Stimulated activated naive CD8-positive, alpha-beta T cell treated with anti-CD3 and anti-CD28 coated beads, Interleukin-15, Interleukin-2, amounts not matched to agents 100 ng/mL and 50 ng/mL, for 24 hours (primary cell): ENCODE measurements around the gene RCBTB1.
"Not testable (repeated sequence)": the region's sequence is repeated elsewhere in the genome, so short reads cannot be mapped to it uniquely, and the experiment has no call there.

Experiments used
- H3K27ac Mint-ChIP-seq: one replicate; pipeline ENCODE4 v1.8.0; 2021; ENCODE audit warnings: mild to moderate bottlenecking, mixed read lengths
- H3K27me3 Mint-ChIP-seq: one replicate; pipeline ENCODE4 v1.8.0; 2021; ENCODE audit warnings: mixed read lengths
- H3K36me3 Mint-ChIP-seq: one replicate; pipeline ENCODE4 v1.8.0; 2021; ENCODE audit warnings: low read depth, mixed read lengths
- H3K4me1 Mint-ChIP-seq: one replicate; pipeline ENCODE4 v1.8.0; 2021; ENCODE audit warnings: low read depth, mixed read lengths
- H3K4me3 Mint-ChIP-seq: one replicate; pipeline ENCODE4 v1.8.0; 2021; ENCODE audit warnings: mild to moderate bottlenecking, mixed read lengths
- H3K9me3 Mint-ChIP-seq: one replicate; pipeline ENCODE4 v1.8.0; 2021; ENCODE audit warnings: mixed read lengths

The RCBTB1 gene

DNA sequence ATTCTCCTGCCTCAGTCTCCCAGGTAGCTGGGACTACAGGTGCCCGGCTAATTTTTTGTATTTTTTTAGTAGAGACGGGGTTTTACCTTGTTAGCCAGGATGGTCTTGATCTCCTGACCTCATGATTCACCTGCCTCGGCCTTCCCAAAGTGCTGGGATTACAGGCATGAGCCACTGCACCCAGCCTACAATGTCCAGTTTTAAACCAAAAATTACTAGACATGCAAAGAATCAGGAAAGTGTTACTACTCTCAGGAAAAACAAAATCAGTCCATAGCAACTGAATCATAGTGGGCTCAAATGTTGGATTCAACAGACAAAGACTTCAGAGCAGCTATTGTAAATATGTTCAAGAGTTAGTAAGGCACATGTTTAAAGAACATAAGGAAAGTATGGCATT is 26.7 kb upstream of the RCBTB1 start:
- not testable (repeated sequence) for H3K36me3 Mint-ChIP-seq, H3K4me3 Mint-ChIP-seq, H3K9me3 Mint-ChIP-seq, H3K27me3 Mint-ChIP-seq, H3K27ac Mint-ChIP-seq
- peaks cover 11% of the 10 kb centered on the region for H3K4me1 Mint-ChIP-seq

GRCh38 chr13:49610176-49610575 is 24.8 kb upstream of the RCBTB1 start:
- H3K27ac Mint-ChIP-seq: peak overlapping the region; percentile 55
- peaks cover 13% of the 10 kb centered on the region for H3K4me1 Mint-ChIP-seq
- no peaks in the 10 kb centered on the region for H3K36me3 Mint-ChIP-seq
- H3K27me3 Mint-ChIP-seq: no peaks in the 10 kb centered on the region
- no peak overlapping the region for H3K4me3 Mint-ChIP-seq
- no peaks in the 10 kb centered on the region for H3K9me3 Mint-ChIP-seq

- H3K36me3 Mint-ChIP-seq: no peaks in the 10 kb centered on the region
- no peak overlapping the region for H3K4me3 Mint-ChIP-seq
- no peaks in the 10 kb centered on the region for H3K9me3 Mint-ChIP-seq
- H3K27me3 Mint-ChIP-seq: no peaks in the 10 kb centered on the region
- no peak overlapping the region for H3K27ac Mint-ChIP-seq
- peaks cover 13% of the 10 kb centered on the region for H3K4me1 Mint-ChIP-seq
Observed at GRCh38 chr13:49608651-49609331, 23.4 kb upstream of the RCBTB1 start.

- Mint-ChIP-seq H3K4me1 (peaks cover 13% of the 10 kb centered on the region), H3K9me3 (no peaks in the 10 kb centered on the region), H3K27ac (no peak overlapping the region), H3K36me3 (no peaks in the 10 kb centered on the region), H3K27me3 (no peaks in the 10 kb centered on the region), H3K4me3 (no peak overlapping the region)
Observed at GRCh38 chr13:49607761-49608160, 22.4 kb upstream of the RCBTB1 start.

GRCh38 chr13:49606747-49607648 is 21.6 kb upstream of the RCBTB1 start:
- no peaks in the 10 kb centered on the region for H3K9me3 Mint-ChIP-seq
- peak overlapping the region; percentile 77 for H3K4me3 Mint-ChIP-seq
- no peaks in the 10 kb centered on the region for H3K36me3 Mint-ChIP-seq
- H3K27ac Mint-ChIP-seq: peak overlapping the region; percentile 68
- no peaks in the 10 kb centered on the region for H3K27me3 Mint-ChIP-seq
- peaks cover 13% of the 10 kb centered on the region for H3K4me1 Mint-ChIP-seq

DNA sequence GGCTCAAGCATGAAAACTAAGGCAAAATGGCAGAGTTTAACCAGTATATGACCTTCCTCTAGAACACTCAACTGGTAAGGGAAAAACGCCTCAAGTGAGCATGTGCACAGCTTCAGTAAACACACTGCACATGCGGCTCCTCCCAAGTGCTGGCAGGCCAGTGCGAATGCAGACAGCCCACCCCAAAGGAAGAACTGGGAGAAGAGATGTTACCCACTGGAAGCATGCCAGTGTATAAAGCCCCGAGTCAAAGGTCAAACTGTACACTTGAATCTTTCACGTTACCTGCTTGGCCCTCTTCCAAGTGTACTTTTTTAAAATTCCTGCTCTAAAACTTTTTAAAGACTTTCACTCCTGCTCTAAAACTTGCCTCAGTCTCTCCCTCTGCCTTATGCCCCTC is 19.2 kb upstream of the RCBTB1 start:
- H3K4me1 Mint-ChIP-seq: peaks cover 13% of the 10 kb centered on the region
- no peaks in the 10 kb centered on the region for H3K27me3 Mint-ChIP-seq
- H3K27ac Mint-ChIP-seq: no peak overlapping the region
- no peak overlapping the region for H3K4me3 Mint-ChIP-seq
- H3K9me3 Mint-ChIP-seq: no peaks in the 10 kb centered on the region
- no peaks in the 10 kb centered on the region for H3K36me3 Mint-ChIP-seq

- H3K4me3 Mint-ChIP-seq, H3K27me3 Mint-ChIP-seq, H3K4me1 Mint-ChIP-seq, H3K9me3 Mint-ChIP-seq, H3K36me3 Mint-ChIP-seq, H3K27ac Mint-ChIP-seq: not testable (repeated sequence)
Observed at GRCh38 chr13:49602615-49603014, 17.3 kb upstream of the RCBTB1 start.

DNA sequence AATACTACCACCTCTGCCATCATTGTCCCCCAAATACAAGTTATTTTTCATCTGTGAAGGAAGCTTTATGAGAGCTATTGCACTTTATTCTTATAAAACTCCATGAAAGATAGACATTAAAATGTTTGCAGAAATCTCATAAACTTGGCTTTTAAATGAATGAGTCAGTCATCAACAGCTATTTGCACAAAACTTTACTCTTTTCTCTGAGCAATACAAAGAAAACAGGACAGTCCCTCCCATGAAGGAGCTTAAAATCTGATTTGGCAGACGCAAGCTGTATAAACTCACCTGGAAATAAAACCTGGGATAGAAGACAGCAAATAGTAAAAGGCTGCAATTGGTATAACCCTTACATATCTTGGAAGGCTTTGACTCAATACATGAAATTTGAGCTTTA is 16.6 kb upstream of the RCBTB1 start:
- Mint-ChIP-seq H3K4me1 (peaks cover 2% of the 10 kb centered on the region), H3K27me3 (no peaks in the 10 kb centered on the region), H3K4me3 (no peak overlapping the region), H3K9me3 (no peaks in the 10 kb centered on the region), H3K27ac (no peak overlapping the region), H3K36me3 (no peaks in the 10 kb centered on the region)

DNA sequence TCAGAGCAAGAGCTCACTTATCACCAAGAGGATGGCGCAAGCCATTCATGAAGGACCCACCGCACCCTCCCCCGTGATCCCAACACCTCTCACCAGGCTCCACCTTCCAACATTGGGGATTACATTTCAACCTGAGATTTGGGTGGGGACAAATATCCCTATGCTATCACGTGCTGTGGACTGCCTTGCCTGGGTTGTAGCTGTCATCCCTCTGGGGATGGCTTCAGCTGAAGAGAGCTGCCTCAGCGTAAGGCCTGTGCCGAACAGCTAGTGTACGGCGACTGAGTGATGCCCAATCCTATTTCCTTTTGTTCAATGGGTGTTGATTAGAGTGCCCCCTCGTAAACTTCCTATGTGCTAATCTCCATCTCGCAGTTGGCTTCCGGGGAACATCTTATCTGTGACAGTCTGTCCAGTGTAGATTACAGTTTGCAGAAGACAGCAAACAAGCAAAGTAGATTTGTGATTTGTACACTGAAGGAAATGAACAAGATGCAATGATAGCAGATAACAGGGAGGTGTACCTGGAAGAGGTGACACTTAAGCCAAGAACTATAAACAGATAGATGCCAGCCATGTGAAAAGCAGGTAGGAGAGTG is 11.8 kb upstream of the RCBTB1 start:
- Mint-ChIP-seq H3K4me3 (no peak overlapping the region), H3K36me3 (no peaks in the 10 kb centered on the region), H3K9me3 (no peaks in the 10 kb centered on the region), H3K27me3 (no peaks in the 10 kb centered on the region), H3K4me1 (no peaks in the 10 kb centered on the region), H3K27ac (no peak overlapping the region)

DNA sequence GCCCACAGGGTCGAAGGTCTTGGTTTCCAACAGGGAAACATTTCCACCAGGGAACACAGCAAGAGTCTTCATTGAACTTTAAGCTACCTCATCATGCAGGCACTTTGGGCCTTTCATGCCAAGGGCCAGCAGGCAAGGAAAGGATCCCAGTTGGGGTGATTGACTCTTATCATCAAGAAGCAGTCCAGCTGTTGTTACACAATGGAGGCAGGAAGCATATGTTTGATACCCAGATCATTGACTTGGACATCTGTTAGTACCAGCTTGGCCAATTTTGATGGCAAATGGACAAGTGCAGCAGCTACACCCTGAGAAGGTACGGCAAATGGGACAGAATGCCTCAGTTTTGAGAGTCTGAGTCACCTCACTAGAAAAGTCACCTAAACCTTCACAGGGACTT is 10.9 kb upstream of the RCBTB1 start:
- Mint-ChIP-seq H3K36me3 (no peaks in the 10 kb centered on the region), H3K27ac (no peak overlapping the region), H3K9me3 (no peaks in the 10 kb centered on the region), H3K4me1 (no peaks in the 10 kb centered on the region), H3K27me3 (no peaks in the 10 kb centered on the region), H3K4me3 (no peak overlapping the region)

DNA sequence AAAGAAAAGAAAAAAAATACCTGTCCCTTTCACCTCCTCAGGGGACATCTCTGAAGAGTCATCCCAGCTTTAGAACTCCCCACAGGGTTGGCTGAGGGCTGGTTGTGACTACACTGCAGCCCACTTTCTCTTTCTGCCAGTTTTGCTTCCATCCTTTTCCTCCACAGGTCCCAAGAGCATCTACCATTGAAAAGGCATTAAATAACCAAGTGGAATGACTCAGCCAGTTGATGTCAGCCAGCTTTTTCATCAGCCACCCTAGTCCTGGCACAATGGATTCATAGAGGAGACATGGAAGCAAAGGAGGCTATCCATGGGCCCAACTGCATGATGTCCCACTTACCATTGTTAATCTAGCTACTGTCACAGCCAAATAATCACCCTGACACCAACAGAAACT is 9.2 kb upstream of the RCBTB1 start:
- H3K36me3 Mint-ChIP-seq: no peaks in the 10 kb centered on the region
- no peak overlapping the region for H3K27ac Mint-ChIP-seq
- H3K27me3 Mint-ChIP-seq: no peaks in the 10 kb centered on the region
- no peak overlapping the region for H3K4me3 Mint-ChIP-seq
- no peaks in the 10 kb centered on the region for H3K4me1 Mint-ChIP-seq
- H3K9me3 Mint-ChIP-seq: no peaks in the 10 kb centered on the region

DNA sequence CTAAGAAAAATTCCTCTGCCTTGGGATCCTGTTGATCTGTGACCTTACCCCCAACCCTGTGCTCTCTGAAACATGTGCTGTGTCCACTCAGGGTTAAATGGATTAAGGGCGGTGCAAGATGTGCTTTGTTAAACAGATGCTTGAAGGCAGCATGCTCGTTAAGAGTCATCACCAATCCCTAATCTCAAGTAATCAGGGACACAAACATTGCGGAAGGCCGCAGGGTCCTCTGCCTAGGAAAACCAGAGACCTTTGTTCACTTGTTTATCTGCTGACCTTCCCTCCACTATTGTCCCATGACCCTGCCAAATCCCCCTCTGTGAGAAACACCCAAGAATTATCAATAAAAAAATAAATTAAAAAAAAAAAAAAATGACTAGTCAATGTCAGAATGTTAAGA is 8.5 kb upstream of the RCBTB1 start:
- not testable (repeated sequence) for H3K36me3 Mint-ChIP-seq, H3K27ac Mint-ChIP-seq, H3K4me3 Mint-ChIP-seq, H3K9me3 Mint-ChIP-seq, H3K27me3 Mint-ChIP-seq, H3K4me1 Mint-ChIP-seq

GRCh38 chr13:49590714-49591113 is 5.4 kb upstream of the RCBTB1 start:
- H3K36me3 Mint-ChIP-seq, H3K9me3 Mint-ChIP-seq, H3K27me3 Mint-ChIP-seq, H3K27ac Mint-ChIP-seq, H3K4me1 Mint-ChIP-seq, H3K4me3 Mint-ChIP-seq: not testable (repeated sequence)

DNA sequence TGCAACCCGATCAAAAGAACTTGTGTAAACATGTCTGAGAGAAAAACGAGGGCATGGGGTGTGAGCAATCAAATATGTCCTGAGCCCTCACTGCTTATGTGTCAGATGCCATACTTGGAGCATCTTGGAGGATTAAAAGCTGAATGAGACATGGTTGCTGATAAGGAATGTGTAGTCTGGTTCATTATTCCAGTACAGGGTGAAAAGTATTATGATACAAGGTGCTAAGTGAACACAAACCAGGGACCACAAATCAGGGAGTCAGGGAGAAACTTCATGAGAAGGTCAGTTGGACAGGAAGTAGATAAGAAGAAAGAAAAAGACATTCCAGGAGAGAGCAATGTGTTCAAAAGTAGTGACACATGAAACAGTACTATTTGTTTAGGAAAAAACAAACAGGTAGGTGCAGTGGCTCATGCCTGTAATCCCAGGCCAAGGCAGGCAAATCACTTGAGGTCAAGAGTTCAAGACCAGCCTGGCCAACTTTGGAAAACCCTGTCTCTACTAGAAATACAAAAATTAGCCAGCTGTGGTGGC is 2.0 kb upstream of the RCBTB1 start:
- Mint-ChIP-seq H3K36me3 (no peaks in the 10 kb centered on the region), H3K27ac (no peak overlapping the region), H3K9me3 (no peaks in the 10 kb centered on the region), H3K4me1 (peaks cover 29% of the 10 kb centered on the region), H3K4me3 (no peak overlapping the region), H3K27me3 (no peaks in the 10 kb centered on the region)

GRCh38 chr13:49586717-49587116 is 1.4 kb upstream of the RCBTB1 start:
- Mint-ChIP-seq H3K9me3 (no peaks in the 10 kb centered on the region), H3K27me3 (no peaks in the 10 kb centered on the region), H3K4me3 (peak overlapping the region; percentile 93), H3K4me1 (peaks cover 32% of the 10 kb centered on the region), H3K27ac (peak overlapping the region; percentile 82), H3K36me3 (peaks cover 3% of the 10 kb centered on the region)
